NCI-H2196 treated with DMSO at 0.1 percent for 48 hours (cell line): ENCODE results near the gene UNC80.
"Not testable (repeated sequence)": the region's sequence is repeated elsewhere in the genome, so short reads cannot be mapped to it uniquely, and the experiment has no call there.

ENCODE experiments used
- DNase-seq: peaks from one replicate; lab custom pipeline; 2025; ENCODE audit not compliant: unreplicated experiment; lab: John Stamatoyannopoulos, UW

Gene UNC80, protein sequence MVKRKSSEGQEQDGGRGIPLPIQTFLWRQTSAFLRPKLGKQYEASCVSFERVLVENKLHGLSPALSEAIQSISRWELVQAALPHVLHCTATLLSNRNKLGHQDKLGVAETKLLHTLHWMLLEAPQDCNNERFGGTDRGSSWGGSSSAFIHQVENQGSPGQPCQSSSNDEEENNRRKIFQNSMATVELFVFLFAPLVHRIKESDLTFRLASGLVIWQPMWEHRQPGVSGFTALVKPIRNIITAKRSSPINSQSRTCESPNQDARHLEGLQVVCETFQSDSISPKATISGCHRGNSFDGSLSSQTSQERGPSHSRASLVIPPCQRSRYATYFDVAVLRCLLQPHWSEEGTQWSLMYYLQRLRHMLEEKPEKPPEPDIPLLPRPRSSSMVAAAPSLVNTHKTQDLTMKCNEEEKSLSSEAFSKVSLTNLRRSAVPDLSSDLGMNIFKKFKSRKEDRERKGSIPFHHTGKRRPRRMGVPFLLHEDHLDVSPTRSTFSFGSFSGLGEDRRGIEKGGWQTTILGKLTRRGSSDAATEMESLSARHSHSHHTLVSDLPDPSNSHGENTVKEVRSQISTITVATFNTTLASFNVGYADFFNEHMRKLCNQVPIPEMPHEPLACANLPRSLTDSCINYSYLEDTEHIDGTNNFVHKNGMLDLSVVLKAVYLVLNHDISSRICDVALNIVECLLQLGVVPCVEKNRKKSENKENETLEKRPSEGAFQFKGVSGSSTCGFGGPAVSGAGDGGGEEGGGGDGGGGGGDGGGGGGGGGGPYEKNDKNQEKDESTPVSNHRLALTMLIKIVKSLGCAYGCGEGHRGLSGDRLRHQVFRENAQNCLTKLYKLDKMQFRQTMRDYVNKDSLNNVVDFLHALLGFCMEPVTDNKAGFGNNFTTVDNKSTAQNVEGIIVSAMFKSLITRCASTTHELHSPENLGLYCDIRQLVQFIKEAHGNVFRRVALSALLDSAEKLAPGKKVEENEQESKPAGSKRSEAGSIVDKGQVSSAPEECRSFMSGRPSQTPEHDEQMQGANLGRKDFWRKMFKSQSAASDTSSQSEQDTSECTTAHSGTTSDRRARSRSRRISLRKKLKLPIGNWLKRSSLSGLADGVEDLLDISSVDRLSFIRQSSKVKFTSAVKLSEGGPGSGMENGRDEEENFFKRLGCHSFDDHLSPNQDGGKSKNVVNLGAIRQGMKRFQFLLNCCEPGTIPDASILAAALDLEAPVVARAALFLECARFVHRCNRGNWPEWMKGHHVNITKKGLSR (N-terminal part only)

DNA sequence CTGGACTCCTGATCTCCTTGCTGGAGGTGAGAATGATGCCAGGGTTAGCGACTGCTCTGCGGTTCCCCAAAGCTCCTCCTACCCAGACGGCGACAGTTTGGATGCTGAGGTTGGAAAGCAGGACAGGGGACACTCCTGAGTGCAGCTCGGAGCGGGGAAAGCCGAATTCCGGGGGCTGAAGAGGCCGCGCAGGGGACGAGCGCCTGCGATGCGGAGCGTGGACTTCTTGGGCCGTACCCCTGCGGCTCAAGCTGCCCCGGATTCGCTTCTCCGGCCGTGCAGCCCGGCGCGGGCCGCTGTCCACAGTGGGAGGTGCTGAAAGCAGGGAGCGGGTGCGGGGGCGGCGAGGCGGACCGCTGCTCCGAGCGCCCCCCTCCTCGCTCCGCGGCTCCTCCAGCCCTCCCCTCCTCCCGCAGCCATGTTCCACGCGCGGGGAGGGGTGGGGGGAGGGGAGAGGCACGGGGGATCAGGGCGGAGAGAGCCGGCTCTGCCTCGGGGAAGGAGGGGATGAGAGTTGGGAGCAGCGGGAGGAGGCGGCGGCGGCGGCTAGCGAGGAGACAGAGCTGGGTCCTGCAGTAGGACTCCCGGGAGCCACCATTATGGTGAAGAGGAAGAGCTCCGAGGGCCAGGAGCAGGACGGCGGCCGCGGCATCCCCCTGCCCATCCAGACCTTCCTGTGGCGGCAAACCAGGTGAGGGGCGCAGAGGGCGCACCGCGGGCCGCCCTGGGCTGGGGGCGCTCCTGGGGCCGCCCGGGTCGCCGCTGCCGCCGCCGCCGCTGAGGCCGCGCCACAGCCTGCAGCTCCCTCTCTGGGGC, at the start of gene UNC80:
TSS of gene UNC80 (plus strand) at position 359 of the 816 bp plus-strand sequence. CDS start at position 600, 241 bp downstream.
- peak; percentile 55 for DNase-seq

DNA sequence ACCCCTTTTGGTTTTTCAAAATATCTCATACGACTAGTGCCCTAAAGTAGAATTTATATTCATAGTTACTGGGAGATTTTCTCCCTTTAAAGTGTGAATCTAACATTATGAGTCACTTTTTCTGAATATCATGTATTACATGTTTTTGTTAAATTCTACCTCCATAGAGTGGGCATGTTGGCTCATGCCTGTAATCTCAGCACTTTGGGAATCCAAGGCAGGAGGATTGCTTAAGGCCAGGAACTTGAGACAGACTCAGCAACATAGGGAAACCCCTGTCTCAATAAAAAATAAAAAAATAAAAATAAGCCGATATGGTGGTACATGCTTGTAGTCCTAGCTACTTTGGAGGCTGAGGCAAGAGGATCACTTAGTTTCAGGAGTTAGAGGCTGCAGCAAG, 45.3 kb upstream of the UNC80 start:
- DNase-seq, result no peak

DNA sequence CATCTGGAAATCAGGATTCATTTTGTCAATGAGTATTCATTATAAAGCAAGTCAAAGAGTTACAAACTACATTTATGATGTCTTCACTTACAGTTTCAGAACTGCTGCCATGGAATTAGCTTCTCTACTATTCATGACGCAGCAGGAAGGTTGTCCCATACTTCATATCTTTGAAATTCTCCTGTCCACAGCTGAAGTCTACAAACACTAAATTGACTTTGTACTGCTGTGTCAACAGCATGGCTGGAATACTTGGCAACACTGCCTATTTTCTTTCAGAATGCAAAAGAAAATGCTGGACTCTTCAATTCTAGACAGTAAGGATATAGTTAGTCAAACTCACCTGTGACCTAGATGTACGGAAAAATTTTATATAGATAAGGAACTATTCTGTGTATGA, 44.6 kb upstream of the UNC80 start:
- no peak for DNase-seq

DNA sequence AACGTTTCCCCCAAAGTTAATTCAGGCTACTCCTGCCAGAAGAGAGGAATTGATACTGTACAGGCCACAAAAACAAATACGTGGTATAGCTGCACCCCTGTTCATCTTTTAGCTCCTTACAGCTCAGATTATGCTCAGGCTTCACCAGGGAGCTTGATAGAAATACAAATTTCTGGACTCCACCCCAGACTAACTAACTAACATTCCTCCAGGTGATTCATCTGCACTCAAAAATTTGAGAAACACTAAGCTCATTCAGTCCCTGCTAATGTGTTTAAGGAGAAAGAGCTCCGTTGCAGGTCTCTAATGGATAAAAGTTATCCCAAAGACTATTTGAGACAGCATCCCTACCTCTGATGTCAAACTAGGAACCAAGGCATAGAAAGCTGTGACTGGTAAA, 36.8 kb upstream of the UNC80 start:
- DNase-seq, result no peak

DNA sequence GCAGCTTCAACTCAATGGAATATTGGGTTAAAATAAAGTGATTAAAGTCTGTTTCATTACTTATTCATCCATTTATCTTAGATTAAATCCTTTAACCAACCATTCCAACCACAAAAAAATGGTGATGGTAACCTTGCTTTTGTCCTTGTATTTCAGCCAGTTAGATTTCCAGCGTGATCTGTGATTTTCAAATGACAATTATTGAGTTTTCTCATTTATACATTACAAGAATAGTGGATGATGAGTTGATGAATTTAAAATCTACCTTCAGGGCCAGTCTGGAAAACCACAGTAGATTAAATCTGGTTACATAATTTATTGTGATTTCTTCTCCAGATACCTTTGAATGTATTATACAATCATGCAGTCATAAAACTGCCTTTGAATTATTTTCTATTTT, 29.7 kb upstream of the UNC80 start:
- no peak for DNase-seq

DNA sequence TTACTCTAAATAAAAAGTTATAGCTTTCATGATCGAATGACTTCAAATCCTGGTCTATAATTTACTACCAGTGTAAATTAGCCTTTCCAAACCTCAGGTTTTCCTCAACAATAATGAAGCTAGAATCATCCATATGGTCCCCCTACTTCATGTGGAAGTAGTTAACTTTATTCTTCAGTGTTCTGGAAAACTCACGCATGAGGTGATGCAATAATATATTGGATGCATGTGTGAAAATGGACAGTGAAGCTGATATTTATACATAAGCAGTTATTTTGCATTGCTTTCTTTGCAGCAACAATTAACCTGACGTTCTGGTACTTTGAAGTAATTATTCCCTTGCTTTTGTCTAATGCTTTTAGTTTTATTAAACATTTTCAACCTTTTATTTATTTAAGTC, 18.6 kb upstream of the UNC80 start:
- no peak for DNase-seq

DNA sequence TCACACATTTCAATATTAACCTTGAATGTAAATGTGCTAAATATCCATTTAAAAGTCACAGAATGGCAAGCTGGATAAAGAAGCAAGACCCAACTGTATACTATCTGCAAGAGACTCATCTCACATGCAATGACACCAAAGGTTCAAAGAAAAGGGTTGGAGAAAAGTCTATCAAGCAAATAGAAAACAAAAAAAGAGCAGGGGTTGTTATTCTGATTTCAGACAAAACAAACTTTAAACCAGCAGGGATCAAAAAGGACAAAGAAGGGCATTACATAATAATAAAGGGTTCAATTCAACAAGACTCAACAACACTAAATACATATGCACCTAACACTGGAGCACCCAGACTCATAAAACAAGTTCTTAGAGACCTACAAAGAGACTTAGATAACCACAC, 14.5 kb upstream of the UNC80 start:
- no peak for DNase-seq

DNA sequence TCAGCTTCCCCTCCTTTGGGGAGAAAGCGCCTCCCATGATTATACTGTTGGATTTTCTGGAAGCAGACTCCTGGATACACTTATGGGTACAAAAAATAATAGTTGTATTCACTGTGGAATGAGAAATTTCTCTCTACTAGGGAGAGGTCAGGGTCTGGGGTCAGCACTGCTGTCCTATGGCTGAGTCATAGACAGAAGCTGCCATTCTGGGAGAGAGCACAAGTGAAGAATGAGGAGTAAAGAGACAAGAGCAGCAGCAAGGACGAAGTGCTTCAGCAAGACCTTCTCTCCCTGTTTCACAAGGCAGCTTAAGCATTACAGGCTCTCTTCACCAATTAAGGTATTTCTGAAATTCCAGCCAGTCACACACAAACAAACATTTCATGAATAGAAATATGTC, 10.1 kb upstream of the UNC80 start:
- DNase-seq, result no peak

DNA sequence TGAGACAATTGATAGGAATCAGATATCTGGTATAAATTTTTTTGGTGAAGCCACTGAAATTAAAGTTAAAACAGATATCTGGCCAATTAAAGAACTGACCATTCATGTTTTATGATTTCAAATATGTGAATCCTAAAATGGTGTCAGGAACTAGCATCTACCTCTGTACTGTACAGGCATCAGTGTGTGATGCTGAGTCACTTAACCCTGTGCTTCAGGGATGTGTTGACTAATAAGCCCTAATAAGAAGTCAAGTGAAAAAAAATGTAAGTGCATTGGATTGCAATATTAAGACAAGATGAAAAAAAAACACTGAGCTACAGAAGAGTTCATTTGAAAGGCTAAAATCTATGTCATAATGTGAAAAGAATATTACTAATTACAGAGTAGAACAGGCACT, 9.1 kb upstream of the UNC80 start:
- DNase-seq, result no peak

DNA sequence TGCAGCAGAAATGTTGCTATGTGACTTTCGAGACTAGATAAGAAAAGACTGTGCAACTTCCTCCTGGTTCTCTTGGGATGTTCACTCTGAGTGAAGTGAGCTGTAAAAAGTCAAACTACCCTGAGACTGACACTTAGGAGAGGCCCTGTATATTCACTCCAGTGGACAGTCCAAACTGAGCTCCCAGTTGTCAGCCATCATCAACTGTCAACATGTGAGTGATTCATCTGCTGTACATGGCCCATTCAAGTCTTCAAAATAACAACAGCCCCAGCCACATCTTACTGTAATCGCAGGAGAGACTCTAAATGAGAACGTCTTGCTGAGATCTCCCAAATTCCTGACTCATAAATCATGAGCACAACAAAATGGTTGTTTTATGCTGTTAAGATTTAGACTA, 8.5 kb upstream of the UNC80 start:
- no peak for DNase-seq

DNA sequence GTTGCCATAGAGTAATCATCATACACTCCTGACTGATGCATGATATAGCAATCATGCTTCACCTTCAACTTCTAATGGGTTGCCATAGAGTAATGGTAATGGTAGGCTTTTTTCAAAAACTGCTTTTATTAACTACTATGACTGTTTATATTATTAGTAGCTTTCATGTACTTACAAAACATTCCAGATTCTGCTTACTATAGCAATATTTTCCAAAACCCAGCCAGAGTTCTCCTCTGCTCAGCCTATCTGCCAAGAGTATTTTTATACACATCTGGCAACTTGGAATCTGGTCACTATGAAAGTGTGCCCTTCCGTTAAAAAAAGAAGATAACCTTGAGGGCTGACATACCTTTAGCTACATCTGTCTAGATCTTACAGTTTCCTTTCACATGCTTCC, 5.0 kb upstream of the UNC80 start:
- DNase-seq, result no peak

DNA sequence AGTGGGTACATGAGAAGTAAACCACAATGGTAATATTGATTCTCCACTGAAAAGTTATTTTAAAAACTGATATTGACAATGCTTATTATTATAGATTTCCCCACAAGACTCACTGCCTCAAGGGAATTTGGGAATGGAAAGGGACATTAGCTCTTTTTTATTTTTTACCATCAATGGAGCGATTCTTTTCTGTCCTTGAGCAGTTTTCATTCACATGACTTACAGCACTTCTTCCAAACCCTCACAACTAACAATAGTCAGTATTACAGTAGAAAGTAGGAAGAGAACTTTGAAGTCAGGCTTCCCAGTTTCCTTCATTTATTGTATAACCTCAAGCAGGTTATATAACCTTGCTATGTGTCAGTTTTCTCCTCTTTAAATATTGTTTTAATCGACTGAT, 4.3 kb upstream of the UNC80 start:
- no peak for DNase-seq

DNA sequence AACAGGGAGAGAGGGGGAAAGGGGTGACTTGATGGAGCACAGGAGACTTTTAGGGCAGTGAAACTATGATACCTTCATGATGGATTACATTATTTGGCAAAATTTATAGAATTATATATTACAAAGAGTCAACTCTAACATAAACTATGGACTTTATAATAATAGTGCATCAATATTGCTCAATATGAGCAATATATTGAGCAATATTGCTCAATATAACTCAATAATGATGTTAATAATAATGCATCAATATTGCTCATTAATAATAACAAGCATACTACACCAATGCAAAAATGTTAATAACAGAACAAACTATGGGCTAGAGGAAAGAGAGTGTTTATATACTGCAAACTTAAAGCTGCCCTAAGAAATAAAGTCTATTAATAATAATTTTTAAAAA, 3.1 kb upstream of the UNC80 start:
- no peak for DNase-seq

DNA sequence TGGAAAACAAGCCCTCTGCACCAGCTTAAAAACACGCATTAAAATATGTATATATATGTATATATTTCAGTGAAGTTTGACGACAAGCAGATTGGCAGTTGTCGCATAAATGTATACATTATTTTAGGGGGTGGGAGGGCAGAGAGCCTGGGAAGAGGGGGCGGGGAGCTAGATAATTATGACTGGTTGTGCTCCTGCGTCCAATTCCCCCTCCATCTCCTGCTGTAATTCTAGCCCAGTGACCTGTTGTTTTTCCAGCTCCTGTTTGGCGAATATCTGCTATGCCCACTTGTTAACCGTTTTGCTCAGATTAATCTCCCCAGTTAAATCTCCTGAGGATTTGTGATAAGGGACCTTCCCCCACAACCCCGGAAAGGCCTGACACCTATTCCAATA, 656 bp downstream of the UNC80 start:
- peak; percentile 30 for DNase-seq

DNA sequence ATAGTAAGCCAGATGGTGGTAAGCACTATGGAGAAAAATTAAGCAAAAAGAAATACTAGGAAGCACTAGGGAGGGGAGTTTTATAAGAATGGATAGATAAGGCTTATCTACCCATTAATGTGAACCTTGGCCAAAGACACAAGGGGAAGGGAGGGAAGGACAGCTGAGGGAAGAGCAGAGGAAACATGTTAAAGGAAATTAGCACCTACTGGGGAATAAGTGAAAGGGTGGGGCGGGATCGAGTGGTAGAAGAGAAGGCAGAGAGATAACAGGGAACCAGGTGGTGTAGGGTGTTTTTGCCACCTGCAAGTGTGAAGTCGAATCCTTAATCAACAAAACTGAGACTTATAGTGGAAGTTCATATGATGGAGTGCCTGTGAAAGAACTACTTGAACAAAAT, 1.7 kb downstream of the UNC80 start:
- DNase-seq, result no peak

DNA sequence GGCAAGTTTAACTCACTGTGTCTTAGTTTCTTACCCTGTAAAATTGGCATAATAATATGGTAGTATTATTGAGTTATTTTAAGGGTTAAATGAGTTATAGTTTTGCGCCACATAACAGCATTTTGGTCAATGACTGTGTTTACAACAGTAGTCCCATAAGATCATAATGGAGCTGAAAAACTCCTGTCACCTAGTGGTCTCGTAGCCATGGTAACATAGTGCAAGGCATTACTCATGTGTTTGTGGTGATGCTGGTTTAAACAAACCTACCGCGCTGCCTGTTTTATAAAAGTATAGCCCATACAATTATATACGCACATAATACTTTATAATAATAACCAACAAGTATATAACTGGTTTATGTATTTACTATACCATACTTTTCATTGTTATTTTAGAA, 15.8 kb downstream of the UNC80 start:
- DNase-seq, result no peak

DNA sequence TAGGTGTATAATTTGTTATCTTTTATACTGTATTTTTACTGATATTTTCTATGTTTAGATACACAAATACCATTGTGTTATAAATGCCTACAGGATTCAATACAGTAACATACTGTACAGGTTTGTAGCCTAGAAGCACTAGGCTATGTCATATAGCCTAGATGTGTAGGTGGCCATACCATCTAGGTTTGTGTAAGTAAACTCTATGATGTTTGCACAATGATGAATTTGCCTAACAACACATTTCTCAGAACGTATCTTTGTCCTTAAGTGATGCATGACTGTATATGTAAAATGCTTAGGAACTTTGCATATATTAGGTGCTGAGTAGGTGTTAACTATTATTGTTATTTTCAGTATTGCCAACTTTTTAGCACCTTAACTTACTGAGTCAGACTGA, 17.3 kb downstream of the UNC80 start:
- no peak for DNase-seq

DNA sequence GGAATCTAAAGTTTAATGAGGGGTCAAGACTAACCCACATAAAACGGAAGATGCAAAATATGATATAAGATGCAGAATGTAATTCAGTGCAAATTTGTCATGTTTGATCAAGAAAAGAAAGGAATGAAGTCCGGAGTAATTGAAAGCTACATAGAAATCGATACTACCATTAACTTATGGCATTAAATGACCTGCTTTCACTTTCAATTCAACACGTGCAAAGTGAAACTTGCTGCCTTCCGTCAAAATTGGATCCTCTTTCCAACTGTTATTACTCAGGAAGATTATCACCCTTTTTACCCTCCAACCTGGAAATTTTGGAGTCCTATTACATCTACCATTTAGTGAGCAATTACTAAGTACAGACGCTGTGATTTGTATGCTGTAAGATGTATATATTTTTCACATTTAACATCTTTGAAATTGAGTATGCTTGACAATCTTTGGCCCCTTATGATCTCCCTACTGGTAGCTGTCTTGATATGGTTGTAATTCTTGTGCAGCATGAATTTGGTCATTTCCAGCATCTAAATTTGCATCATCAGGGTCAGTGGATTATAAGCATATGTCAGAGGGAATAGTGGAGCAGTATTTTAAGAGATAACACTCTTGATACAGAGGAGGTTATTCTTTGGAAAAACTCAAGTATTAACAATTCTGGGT, 18.6 kb downstream of the UNC80 start:
- DNase-seq, result no peak

DNA sequence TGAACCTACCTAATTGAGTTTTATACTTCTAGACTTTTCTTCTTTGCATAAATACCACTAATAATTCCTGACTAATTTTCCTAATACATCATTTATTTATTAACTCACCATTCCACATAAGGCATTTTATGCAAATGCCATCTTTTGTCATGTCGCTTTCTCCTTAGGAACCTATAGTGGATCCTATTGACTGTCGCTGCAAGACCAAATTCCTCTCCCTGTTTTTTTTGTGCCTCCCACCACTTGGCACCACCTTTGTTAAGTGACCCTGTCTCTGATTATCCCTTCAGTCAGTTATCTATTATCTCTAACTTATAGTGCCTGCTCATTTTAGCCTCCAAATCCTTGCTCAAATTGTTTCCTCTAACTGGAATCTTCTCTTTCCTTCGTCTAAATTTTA, 19.5 kb downstream of the UNC80 start:
- DNase-seq, result no peak

DNA sequence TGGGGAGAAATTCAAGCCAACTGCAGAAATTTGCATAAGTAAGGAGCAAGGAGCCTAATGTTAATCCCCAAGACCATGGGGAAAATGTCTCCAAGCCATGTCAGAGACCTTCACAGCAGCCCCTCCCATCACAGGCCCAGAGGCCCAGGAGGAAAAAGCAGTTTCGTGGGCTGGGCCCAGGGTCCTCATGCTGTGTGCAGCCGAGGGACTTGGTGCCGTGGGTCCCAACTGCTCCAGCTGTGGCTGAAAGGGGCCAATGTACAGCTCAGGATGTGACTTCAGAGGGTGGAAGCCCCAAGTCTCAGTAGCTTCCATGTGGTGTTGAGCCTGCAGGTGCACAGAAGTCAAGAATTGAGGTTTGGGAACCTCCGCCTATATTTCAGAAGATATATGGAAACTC, 23.8 kb downstream of the UNC80 start:
- not testable (repeated sequence) for DNase-seq
